Subcutaneous adipose tissue (tissue), 4 donors: ENCODE results near the gene UBE2J2. TPM values are rescaled to one million over a fixed set of nuclear protein-coding genes. Genes with fewer than 3 reads are reported as not detected.

ENCODE experiments used
- CTCF ChIP-seq: fragments of 450-650 bp; IDR thresholded peaks from one replicate; pipeline ENCODE4 v1.5.1; 2016; ENCODE audit warnings: low read depth, mild to moderate bottlenecking, control low read depth, antibody characterized with exemption, moderate library complexity
- total RNA-seq, 4 donors: library from RNA; depleted of rRNA; stranded (reverse); fragments of >200 nt; gene quantifications; one replicate each; pipeline ENCODE4 v1.1.0, GENCODE V29; 2016

The UBE2J2 gene
- total RNA-seq, 4 donors from 2014 or later, result 20.1 to 35.4 (median 33.5) TPM

- no peak for TF ChIP-seq CTCF
Observed at GRCh38 chr1:1234180-1234808, 39.4 kb downstream of the UBE2J2 start.

GRCh38 chr1:1233567-1233892, 40.1 kb downstream of the UBE2J2 start:
- no peak for TF ChIP-seq CTCF

GRCh38 chr1:1232796-1233566, 40.7 kb downstream of the UBE2J2 start:
- no peak for TF ChIP-seq CTCF

- no peak for TF ChIP-seq CTCF
Observed at GRCh38 chr1:1232208-1232795, 41.4 kb downstream of the UBE2J2 start, which contains the start of gene B3GALT6. Gene B3GALT6 (plus strand): TSS chr1:1232237. CDS start chr1:1232279, 42 bp downstream.

GRCh38 chr1:1231400-1232207, 42.0 kb downstream of the UBE2J2 start, which contains the start of gene SDF4:
Gene SDF4 (minus strand): TSS chr1:1232001. CDS start chr1:1228772, 3,229 bp downstream.
- TF ChIP-seq CTCF, result no peak

- TF ChIP-seq CTCF, result no peak
Observed at GRCh38 chr1:1230656-1231399, 42.8 kb downstream of the UBE2J2 start.
